Nucleus accumbens (tissue), 56 donors: ENCODE measurements around the gene TBC1D2B.
"Not testable (repeated sequence)": the region's sequence is repeated elsewhere in the genome, so short reads cannot be mapped to it uniquely, and the experiment has no call there.

Experiments used
- DNase-seq, 56 donors: peaks; one replicate each; lab custom pipeline; 2025; lab: John Stamatoyannopoulos, UW

Gene TBC1D2B

DNA sequence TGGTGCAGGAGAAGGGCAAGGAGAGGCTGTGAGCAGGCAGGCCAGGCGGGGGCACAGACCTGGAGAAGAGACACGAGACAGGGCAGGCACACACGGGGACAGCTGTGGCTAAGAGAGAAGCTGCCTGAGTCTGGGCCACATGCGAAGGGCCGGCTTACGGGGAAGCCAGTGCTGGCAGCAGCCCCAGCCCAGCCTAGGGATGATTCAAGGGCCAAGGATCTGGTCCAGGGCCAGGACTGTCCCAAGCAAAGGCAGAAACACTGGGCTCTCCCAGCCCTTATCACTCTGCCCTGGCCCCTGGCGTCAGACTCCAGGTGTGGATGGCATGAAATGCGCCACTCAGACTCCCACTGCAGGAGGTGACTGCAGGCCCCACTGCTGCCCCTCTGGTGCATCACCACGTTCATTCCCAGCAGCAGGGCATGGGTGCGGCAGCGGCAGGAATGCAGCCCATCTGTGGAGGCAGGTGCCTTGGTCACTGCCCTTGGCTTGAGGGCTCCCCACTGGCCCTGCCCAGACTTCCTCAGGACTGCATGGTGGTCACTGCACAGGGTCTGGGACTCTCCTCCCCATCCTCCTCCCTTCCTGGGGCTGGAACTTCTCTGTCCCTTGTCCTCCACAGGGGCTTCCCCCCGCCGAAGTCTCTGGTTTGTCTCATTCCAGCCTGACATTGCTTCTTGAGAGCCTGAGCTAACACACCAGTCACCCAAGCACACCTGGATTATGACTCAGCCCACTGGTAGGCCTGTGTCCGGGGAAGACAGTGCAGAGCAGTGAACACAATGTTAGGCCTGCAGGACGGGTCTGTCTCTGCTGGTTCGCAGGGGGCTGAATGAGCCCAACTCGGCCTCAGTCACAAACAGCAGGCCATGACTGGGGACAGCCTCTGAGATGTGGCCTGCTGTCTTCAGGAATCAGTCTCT lies 69.3 kb downstream of the TBC1D2B start:
- DNase-seq: peak in 5 of 56 donors; percentile 24 to 67 (median 40)

DNA sequence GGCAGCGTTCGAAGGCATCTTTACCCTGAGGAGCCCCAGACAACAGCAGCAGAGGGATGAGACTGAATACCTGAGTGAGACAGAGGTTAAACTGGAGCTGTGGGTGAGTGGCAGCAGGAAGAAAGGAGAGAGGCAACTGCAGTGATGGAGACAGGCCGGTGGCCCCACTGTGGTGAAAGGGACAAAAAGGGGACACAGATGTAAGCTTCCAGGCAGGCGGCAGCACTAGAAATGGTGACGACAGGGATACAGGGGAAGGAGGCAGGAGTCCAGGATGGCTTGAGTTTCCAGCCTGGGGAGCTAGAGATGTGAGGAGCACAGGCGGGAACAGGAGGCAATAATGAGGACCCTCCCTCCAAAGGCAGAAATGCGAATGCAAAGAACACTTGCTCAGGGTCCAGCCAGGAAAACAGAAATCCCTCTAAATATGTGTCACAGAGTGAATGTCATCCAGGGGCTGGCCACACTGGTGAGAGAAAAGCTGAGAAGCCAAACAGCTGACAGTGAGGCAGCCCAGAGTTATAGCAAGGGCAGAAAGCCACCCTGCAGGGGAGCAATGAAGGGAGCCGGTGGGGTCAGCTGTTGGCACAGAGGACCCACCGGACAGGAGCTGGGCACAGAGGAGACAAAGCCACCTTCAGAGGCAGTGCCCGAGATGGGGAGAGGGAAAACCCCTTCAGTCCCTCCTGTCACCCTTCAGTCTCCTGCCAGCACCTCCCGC lies 70.1 kb downstream of the TBC1D2B start:
- no peak for DNase-seq

DNA sequence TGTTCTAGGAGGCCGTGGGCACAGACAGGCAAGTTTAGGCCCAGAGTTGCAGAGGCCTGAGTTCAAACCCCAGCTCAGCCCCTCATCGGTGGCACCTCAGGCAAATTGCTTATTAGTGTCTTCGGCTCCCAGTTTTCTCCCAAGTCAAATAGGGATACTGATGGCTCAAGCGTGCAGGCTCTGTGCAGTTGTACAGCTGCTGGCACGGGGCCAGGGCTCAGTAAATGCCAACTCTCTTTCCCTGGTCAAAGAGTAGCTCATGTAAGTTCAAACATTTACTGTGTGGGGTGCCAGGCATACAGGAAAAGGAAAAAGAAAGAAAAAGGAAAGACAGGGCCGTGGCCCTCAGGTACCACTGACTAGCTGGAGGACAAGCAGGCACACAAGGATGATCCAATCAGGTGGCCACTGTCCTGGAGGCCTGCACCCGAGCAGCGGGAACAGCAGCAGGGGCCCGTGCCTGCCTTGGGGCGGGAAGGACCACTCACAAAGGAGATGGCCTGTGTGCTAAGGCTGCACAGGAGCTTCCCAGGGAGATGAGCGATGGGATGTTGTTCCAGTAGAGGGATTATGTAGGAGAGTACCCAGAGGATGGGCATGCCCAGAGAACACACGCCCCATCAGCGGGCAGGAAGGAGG lies 70.8 kb downstream of the TBC1D2B start:
- DNase-seq: peak in 4 of 56 donors; percentile 20 to 63 (median 25)

DNA sequence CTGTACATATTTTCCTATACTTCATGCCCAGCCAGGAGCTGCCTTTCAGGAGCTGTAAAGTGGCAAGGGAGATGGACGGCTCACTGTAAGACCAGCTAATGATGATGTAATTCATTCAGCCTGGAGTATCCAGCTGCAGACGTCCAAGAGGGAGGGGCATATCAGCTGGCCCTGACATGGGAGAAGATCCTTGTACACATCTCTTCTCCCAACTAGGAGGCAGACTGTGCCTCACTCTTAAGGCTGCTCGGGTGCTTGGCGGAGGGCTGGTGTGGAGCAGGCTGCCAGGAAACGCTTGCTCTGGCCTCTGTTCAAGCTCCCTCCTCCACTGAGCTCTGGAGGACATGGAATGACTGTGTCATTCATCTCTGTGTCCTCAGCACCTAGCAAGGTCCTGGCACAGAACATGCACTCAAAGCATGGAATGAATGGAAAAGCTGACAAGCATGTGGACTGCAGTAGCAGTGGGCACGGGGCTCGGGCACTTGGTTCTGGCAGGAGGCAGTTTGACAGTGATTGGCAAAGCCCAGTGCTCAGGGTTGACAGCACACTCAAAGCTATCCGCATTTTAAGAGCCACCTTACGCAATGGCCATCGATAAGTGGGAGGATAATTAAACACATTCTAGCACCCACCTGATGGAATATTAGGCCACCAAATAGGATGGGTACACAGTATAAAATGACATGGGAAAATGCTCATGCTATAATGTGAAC lies 72.4 kb downstream of the TBC1D2B start:
- DNase-seq: peak in 50 of 56 donors; percentile 15 to 82 (median 62)

DNA sequence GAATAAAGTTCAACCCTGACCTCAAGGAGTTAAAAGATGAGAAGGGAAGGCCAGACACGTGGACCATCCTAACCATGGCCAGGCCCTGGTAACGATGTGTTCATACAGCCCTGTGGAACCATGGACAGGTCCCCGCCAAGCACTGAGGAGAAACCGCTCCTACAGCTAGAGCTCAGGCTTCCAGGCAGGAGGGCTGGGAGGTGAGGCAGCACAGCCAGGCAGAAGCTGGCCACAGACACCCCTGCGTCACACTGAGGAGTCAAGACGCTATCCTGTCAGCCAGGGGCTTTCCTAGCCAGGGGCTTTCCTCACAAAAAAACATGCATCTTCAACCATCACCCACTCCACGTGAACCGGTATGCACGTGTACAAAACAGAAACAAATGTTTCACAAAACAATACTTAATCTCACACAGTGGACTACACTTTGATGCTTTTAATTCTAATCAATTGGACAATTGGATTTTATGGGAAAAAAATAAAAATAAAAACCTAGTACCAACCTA lies 73.2 kb downstream of the TBC1D2B start:
- DNase-seq: no peak

DNA sequence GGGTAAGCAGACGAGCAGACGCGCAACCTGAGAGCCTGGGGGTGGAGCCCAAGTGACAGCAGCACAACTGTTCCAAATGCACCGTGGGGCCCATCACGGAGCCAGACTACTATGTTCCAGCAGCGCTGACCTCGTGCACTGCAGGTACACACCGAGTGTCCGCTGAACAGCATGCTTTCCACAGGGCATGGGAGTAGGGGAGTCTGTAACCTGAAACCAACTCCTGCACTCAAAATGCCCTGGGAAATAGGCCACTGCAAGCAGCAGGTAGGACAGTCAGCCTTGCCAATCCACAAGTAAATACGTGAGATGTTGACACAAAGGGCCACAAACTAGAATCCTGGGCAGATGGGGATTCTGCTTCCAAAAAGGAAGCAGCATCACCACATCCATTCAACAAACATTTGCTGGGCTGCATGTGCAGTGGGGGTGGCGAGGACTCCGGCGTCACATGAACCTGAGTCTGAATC lies 73.9 kb downstream of the TBC1D2B start:
- DNase-seq: no peak

DNA sequence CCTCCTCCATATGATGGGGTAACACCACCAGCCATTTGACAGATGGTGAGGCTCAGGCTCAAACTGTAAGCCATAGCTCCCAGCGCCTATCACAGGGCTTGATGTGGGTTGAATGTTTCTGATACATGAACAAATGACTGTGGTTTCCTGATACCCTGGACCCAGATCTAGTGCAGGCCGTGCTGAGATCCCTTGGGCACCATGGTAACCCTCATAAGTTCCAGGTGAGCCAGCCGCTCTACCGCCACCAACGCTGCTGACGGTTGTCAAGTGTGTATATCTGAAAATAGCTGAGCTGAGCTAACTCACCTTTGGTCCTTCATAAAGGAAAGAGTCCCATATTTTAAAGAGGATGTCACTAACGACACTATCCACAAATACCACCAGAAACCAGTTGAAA lies 74.5 kb downstream of the TBC1D2B start:
- no peak for DNase-seq

DNA sequence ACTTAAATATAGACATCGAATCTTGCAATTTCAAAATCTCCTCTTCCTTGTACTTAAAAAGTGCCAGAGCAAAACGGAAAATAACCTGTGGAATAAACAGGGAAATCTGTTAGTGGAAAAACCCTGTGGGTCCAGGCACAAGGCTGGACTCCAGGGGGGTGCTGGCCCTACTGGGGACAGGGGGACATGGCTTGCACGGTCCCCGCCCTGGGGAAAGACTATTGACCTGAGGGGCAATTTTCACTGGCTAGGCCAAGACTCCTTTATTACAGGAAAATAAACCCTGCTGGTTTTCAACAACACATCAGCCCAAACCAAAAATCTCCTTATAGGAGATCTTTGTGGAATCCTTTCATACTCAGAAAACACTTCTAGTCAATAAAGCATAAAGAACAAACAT lies 75.9 kb downstream of the TBC1D2B start:
- no peak for DNase-seq

DNA sequence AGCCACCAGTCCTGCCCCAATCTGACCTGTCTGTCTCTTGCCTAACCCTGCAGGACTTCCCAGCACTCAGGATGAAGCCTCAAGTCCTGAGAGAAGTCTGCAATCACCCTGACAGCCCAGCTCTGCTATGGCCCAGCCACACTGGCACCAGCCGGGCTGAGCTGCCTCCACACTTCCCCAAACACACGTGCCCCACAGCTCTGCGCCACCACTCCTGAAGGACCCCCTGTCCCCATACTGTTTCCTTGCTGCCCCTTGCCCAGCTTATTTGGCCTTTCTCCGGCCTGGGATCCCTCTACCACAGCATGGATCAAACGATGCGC lies 76.6 kb downstream of the TBC1D2B start:
- no peak for DNase-seq

DNA sequence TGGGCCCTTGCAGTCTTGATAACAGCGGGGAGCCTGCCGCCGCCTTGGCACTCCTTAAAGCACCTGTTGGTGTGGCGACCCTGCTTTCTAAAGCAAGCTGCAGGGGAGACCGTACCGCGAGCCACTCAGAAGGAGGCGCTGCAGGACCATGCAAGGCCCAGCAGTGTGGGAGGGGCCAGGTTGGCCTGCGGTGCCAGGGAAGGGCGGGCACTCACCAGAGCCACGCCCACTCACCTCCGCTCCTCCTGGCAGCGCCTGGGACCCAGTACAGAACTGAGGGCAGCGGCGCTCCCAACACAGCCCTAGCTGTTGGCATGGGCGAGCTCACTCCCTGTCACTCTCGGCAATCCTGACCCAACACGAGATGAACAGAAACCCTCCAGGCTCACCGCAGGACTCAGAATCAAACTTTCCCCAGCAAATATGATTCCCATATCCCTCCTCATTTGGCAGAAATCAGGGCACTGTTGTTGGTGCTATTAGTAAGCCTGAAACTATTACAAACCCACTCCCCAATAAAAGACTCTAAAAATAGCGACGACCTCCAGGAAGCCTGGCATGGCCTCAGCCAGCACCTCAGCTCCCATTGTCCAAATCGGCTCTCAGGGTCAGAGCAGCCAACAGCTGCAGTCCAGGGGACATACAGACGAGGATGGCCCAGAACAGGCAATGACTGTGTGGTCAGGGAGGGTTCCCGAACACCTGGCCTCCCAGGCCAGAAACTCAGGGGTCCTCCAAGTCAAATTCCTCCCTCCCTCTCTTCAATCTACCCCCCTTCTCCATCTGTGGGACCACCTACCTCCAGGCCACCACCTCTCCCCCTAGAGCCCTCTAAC lies 77.2 kb downstream of the TBC1D2B start:
- peak in 18 of 56 donors; percentile 13 to 59 (median 30) for DNase-seq

DNA sequence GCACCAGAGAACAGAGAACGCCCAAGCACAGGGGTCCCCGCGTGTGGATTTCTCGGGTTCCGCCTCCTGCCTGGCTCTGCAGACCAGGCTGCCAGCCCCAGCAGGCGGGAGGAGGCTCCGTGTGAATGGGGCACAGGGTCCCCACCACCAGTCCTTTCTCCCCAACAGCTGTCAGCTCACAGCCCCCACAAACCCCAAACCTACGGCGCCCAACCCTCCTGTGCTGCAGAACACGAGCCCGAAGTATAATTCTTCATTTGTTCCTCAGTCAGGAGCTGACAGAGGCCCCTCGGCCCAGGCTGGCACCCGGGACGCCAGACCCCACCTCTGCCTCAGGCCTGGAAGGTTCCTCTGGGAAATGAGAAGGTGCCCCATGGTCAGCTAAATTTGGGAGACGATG lies 78.0 kb downstream of the TBC1D2B start:
- no peak for DNase-seq

DNA sequence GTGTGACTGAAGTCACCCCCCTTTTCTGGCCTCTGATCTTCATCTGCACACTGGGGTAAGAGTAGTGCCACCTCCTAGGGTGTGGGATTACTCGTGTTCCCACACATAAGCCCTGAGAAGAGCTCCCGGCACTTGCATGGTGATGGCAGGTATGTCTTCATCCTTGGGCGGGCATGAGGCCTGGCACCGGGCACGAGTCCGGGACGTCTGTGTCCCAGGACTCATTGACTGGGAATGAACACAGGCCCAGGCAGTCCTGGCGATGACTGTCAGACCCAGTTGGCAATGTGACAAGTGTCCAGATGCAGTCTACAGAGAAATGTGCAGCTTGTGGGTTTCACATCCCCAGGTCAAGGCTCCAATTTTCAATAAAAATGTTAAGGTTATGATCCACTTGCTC lies 78.9 kb downstream of the TBC1D2B start:
- no peak for DNase-seq

DNA sequence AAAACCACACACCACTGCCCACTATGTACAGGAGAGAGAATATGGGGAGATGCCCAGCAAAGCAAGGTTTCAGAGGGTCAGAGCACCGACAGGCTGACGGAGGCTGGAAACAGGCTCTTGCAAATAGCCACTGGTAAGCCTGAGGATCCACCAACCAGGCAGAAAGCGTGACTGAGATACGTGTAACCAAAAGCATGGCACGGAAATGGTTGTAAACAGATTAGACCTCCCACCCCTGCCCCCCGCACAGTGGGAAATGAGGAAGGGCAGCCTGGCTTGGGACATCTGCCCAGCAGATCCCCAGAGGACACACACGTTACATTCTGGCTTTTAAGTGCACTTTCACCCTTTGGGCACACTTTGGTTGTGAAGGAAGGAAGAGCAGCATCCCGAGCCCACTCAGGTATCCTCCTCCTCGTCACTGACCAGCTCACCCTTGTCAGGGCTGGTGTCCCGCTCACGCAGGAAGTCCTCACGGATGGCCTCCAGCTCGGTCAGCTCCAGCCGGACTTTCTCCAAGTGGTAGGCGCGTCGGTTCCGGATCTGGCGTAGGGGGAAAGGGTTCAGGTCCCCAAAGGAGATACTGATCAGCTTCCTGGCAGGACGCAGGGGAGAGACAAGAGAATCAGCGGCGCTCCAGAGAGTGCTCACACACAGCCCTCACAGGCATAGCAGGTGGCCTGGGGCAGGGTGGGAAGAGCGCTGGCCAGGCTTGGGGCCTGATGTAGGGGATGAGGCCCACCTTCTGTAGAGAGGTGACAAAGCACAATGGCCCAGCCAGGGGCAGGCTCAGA lies 79.6 kb downstream of the TBC1D2B start:
- not testable (repeated sequence) for DNase-seq

DNA sequence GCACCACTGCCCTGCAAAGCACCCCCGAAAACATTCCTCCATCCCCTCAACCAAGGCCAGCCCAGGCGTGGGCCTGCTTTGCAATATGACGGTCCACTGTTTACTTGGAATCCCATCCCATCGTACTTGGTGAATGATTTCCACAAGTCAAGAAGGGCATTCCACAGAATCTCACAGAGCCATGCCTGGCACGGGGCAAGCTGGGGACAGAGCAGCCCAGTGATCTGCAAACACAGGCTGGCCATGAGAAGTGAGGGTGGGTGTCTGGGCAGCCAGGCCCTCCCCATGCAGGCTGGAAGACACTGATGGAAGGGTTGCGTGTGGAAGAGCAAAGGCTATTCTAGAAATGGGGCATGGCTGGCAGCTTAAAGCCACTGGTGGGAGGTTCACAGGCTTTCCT lies 80.3 kb downstream of the TBC1D2B start:
- DNase-seq: not testable (repeated sequence)

DNA sequence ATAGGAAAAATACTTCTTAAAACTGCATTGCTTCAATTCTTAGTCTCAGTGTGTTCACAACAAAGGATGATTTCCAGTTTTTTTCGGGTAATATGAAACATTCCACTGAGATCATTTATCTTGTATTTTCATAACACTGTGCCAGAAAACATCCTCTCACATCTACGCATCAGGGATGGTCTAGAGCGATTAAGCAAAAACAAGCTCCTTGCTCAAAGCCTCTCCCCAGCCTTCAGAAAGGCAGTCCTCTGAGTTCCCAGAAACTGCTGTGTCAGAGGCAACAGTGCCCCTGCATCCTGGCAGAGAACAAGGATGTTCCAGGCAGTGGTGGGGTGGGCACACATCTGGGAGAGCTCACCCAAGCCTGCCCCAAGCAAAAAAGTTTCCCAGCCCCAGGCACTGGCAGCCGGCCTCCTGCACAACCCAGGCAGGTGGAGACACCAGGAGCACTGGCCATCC lies 80.8 kb downstream of the TBC1D2B start:
- not testable (repeated sequence) for DNase-seq

DNA sequence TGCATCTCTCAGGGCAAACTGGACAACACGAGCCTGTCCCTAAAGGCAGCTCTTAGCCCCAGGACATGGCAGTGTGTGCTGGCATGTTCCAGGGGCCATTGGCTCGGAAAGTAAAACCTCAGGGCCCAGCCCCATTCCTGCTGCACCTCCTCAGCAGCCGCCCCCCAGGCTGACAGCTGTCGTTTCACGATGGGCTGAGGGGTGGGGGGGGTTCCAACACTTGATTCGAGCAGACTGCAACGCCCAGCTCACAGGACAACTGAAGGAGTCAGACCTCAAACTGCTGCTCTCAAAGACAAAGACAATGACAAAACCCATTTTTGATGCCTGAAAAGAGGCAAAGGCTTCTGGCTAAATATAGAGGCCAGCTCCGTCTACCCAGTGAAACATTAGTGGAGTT lies 81.3 kb downstream of the TBC1D2B start:
- DNase-seq: not testable (repeated sequence)

DNA sequence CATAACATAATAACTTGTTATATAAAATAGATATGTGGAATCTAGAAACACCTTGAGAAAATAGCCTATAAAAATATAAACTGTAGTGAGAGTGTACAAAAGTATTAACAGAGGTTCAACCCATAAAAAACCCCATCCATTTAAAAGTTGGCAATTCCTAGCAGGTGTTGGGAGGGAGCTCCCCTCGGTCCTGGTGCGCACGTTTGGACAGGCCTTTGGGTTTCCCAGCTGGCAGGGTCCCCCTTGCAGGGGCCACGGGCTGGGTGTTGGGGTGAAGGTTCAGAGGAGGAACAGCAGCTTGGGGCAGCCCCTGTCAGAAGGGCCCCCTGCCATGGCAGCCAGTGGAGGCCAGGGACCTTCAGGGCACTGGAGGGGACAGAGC lies 82.0 kb downstream of the TBC1D2B start:
- not testable (repeated sequence) for DNase-seq

DNA sequence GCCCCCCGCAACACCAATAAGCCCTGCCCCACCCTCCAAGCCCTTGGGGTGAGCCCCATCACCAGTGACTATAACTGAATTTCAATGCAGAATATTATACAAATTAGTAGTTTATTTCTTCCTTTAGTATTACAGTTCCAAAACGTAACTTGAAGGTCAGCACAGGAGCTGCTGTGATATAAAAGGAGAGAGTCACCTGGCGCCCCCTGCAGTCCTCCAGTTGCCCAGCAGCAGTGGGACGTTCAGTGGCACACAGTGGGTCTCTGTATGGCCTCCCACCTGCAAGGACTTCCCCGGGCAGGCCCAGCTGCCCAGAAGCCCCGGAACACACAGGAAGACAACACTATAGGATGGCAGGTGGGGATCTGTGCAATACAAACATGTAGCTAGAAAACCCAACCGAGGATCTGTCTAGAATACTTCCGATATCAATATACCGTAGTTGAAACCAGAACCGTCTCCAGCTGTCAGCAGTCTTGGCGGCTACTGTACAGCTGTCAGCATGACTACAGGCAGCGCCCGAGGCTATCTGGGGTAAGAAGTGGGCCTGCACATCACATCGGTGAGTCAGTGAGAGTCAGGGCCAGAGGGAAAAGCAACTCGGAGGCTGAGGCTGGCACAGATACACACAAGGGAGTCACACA lies 82.5 kb downstream of the TBC1D2B start:
- peak in 1 of 56 donors; percentile 65 for DNase-seq
